K562 (cell line): ENCODE results near the gene PCBP2. TPM values are rescaled to one million over a fixed set of nuclear protein-coding genes. Genes with fewer than 3 reads are reported as not detected.

Source experiments
- CCNT2 ChIP-seq: IDR thresholded peaks from 2 replicates; pipeline ENCODE4 v1.6.1; 2011; ENCODE audit warnings: borderline replicate concordance, low read depth, mild to moderate bottlenecking, moderate library complexity, mixed read lengths, low read length; ENCODE audit not compliant: insufficient read length; ENCODE audit errors: extremely low read depth
- FOXJ3 ChIP-seq: sonication (generic); formaldehyde crosslinking; IDR thresholded peaks from 2 replicates; pipeline ENCODE4 v1.4.0; 2020; ENCODE audit warnings: mild to moderate bottlenecking, missing genetic modification reagents
- HOMEZ ChIP-seq: fragments of 250-450 bp; sonication (Bioruptor Pico); IDR thresholded peaks from 2 replicates; pipeline ENCODE4 v1.4.0; 2020; ENCODE audit warnings: mild to moderate bottlenecking, moderate library complexity
- KDM1A ChIP-seq, 2 experiments: fragments of 450-650 bp; IDR thresholded peaks; 2 replicates each; pipeline ENCODE4 v1.6.1; 2016; ENCODE audit warnings: mild to moderate bottlenecking in 2 of 2
- MCM2 ChIP-seq: fragments of 450-650 bp; IDR thresholded peaks from 2 replicates; pipeline ENCODE4 v1.6.1; 2017; ENCODE audit warnings: low read depth, mild to moderate bottlenecking
- NCOA6 ChIP-seq: fragments of 450-650 bp; IDR thresholded peaks from 2 replicates; pipeline ENCODE4 v1.6.1; 2017; ENCODE audit warnings: mild to moderate bottlenecking
- PCBP2 ChIP-seq: fragments of 200-400 bp; formaldehyde crosslinking; IDR thresholded peaks from 2 replicates; pipeline ENCODE4 v1.6.1; 2018; ENCODE audit warnings: low read length, low read depth, mild to moderate bottlenecking, moderate library complexity; ENCODE audit not compliant: poor library complexity, severe bottlenecking
- RBM15 ChIP-seq: fragments of 200-400 bp; formaldehyde crosslinking; IDR thresholded peaks from 2 replicates; pipeline ENCODE4 v1.6.1; 2018; ENCODE audit warnings: mild to moderate bottlenecking, low read length, moderate library complexity; ENCODE audit not compliant: insufficient read depth
- SMARCA4 ChIP-seq: fragments of 450-650 bp; IDR thresholded peaks from 2 replicates; pipeline ENCODE4 v1.6.1; 2016
- TAF9B ChIP-seq: fragments of 450-650 bp; IDR thresholded peaks from 2 replicates; pipeline ENCODE4 v1.6.1; 2018; ENCODE audit warnings: mild to moderate bottlenecking; ENCODE audit not compliant: partially characterized antibody
- ZFPM2 ChIP-seq: fragments of 250-450 bp; sonication (Bioruptor Pico); IDR thresholded peaks from 2 replicates; pipeline ENCODE4 v1.5.1; 2022; ENCODE audit warnings: mild to moderate bottlenecking
- ZKSCAN3 ChIP-seq: fragments of 250-450 bp; sonication (Bioruptor Pico); IDR thresholded peaks from 2 replicates; pipeline ENCODE4 v1.4.0; 2020
- ZNF507 ChIP-seq: conservative IDR thresholded peaks from 2 replicates; pipeline ENCODE4 v1.6.1; 2017; ENCODE audit warnings: missing genetic modification characterization, missing compliant biosample characterization
- polyA plus RNA-seq, 8 experiments: library from polyadenylated mRNA; depleted of rRNA in 4 of 8; stranded (reverse) in 5 of 8; unstranded in 3 of 8; fragments of >200 nt; fragmentation: Nextera tagmentation in 2 of 8; fragmentation: Illumina TruSeq in 1 of 8; extraction: Ambion mirVana in 2 of 8; extraction: Trizol in 1 of 8; gene quantifications; 2 replicates each; pipeline versions ENCODE4 v1.2.1 to v1.2.3, GENCODE V29; 2011 to 2014; ENCODE audit warnings: inconsistent platforms in 1 of 8, missing spikeins in 1 of 8
- total RNA-seq, 7 experiments: library from RNA; depleted of rRNA in 6 of 7; stranded (reverse); fragments of >200 nt in 6 of 7; fragmentation: Illumina TruSeq in 2 of 7; extraction: Trizol in 2 of 7; gene quantifications; 2 replicates each; pipeline versions ENCODE4 v1.2.1 to v1.2.3, GENCODE V29; 2011 to 2021; ENCODE audit warnings: low replicate concordance in 1 of 7
- TF ChIP-seq, protein P1 (sequence below): fragments of 450-650 bp; IDR thresholded peaks from 2 replicates; pipeline ENCODE4 v1.6.1; 2017; ENCODE audit warnings: antibody characterized with exemption, mild to moderate bottlenecking
- TF ChIP-seq, protein P2 (sequence below), 3 experiments: IDR thresholded peaks in 2 of 3; conservative IDR thresholded peaks in 1 of 3; 2 replicates each; pipeline ENCODE4 v1.5.1; 2011 to 2012; ENCODE audit warnings: low read length in 3 of 3, mild to moderate bottlenecking in 3 of 3, control low read depth in 2 of 3, improper control_type of control experiment in 1 of 3, inconsistent platforms in 1 of 3, low read depth in 1 of 3, mixed read lengths in 1 of 3, moderate library complexity in 1 of 3; ENCODE audit not compliant: insufficient read depth in 2 of 3
- TF ChIP-seq, protein P3 (sequence below): sonication (generic); formaldehyde crosslinking; IDR thresholded peaks from 2 replicates; pipeline ENCODE4 v1.9.0; 2022; ENCODE audit warnings: mild to moderate bottlenecking, missing genetic modification reagents

The PCBP2 gene
- total and polyA plus RNA-seq, 9 of the 15 experiments (the other 6 are each of a cell fraction or from before 2014, with no cell fraction given), result 137 to 831 (median 328) TPM

- TF ChIP-seq, protein P1, sequence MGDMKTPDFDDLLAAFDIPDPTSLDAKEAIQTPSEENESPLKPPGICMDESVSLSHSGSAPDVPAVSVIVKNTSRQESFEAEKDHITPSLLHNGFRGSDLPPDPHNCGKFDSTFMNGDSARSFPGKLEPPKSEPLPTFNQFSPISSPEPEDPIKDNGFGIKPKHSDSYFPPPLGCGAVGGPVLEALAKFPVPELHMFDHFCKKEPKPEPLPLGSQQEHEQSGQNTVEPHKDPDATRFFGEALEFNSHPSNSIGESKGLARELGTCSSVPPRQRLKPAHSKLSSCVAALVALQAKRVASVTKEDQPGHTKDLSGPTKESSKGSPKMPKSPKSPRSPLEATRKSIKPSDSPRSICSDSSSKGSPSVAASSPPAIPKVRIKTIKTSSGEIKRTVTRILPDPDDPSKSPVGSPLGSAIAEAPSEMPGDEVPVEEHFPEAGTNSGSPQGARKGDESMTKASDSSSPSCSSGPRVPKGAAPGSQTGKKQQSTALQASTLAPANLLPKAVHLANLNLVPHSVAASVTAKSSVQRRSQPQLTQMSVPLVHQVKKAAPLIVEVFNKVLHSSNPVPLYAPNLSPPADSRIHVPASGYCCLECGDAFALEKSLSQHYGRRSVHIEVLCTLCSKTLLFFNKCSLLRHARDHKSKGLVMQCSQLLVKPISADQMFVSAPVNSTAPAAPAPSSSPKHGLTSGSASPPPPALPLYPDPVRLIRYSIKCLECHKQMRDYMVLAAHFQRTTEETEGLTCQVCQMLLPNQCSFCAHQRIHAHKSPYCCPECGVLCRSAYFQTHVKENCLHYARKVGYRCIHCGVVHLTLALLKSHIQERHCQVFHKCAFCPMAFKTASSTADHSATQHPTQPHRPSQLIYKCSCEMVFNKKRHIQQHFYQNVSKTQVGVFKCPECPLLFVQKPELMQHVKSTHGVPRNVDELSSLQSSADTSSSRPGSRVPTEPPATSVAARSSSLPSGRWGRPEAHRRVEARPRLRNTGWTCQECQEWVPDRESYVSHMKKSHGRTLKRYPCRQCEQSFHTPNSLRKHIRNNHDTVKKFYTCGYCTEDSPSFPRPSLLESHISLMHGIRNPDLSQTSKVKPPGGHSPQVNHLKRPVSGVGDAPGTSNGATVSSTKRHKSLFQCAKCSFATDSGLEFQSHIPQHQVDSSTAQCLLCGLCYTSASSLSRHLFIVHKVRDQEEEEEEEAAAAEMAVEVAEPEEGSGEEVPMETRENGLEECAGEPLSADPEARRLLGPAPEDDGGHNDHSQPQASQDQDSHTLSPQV, result peak; percentile 80; the same call in 1 of the 2 replicates
- no peak for TF ChIP-seq NCOA6
- TF ChIP-seq, protein P2, sequence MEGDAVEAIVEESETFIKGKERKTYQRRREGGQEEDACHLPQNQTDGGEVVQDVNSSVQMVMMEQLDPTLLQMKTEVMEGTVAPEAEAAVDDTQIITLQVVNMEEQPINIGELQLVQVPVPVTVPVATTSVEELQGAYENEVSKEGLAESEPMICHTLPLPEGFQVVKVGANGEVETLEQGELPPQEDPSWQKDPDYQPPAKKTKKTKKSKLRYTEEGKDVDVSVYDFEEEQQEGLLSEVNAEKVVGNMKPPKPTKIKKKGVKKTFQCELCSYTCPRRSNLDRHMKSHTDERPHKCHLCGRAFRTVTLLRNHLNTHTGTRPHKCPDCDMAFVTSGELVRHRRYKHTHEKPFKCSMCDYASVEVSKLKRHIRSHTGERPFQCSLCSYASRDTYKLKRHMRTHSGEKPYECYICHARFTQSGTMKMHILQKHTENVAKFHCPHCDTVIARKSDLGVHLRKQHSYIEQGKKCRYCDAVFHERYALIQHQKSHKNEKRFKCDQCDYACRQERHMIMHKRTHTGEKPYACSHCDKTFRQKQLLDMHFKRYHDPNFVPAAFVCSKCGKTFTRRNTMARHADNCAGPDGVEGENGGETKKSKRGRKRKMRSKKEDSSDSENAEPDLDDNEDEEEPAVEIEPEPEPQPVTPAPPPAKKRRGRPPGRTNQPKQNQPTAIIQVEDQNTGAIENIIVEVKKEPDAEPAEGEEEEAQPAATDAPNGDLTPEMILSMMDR (IDR thresholded peaks at IDR 0.05 in 2 of 3, conservative IDR thresholded peaks at IDR 0.05 in 1 of 3; ENCODE audit: insufficient read depth in 2 of 3, low read depth in 1 of 3, low read length in 3 of 3), result no peak
- TF ChIP-seq RBM15, result no peak
- no peak for TF ChIP-seq FOXJ3 (CRISPR knock-in tag)
- TF ChIP-seq CCNT2, result no peak
- no peak for TF ChIP-seq MCM2
- no peak for TF ChIP-seq ZFPM2
- peak; percentile 67 for TF ChIP-seq TAF9B
- TF ChIP-seq HOMEZ (CRISPR knock-in tag), result no peak
- no peak for TF ChIP-seq ZKSCAN3 (CRISPR knock-in tag)
- TF ChIP-seq, protein P3, sequence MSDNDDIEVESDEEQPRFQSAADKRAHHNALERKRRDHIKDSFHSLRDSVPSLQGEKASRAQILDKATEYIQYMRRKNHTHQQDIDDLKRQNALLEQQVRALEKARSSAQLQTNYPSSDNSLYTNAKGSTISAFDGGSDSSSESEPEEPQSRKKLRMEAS (CRISPR knock-in tag), result no peak
- TF ChIP-seq PCBP2, result no peak
- TF ChIP-seq SMARCA4, result peak; percentile 71
- TF ChIP-seq KDM1A (IDR thresholded peaks at IDR 0.05), result peak; percentile 41 to 62; a peak in 2 of 4 replicates
- no peak for TF ChIP-seq ZNF507 (tag)
These were observed 10.7 kb upstream of the PCBP2 start, which contains the start of gene PRR13 (continued) for GRCh38 chr12:53441040-53441833.
